Right kidney (tissue), 1 donor: ENCODE results near the gene CCM2L.
A peak's percentile ranks its signal among the peaks of the same experiment; 100 is the strongest.

Experiments used
- DNase-seq: peaks from one replicate; pipeline ENCODE4 v3.0.0-alpha.2; 2016

CCM2L gene

DNA sequence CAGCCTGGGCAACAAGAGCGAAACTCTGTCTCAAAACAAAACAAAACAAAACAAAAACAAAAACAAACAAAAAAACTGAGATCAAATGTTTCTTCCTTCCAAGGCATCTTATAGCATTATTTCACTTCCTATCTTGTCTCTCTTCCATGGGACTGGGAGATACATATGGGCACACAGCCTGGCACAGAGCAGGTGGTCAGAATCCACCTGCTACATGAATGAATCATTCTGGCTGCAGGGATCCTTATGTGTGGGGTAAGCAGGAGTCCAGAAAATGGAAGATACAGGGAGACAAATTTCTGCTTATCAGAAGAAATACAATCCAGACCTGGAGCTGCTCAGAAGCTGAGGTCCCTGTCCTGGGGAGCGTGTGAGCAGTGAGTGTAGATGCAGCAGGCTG is 18.2 kb upstream of the CCM2L start:
- DNase-seq, result no peak

DNA sequence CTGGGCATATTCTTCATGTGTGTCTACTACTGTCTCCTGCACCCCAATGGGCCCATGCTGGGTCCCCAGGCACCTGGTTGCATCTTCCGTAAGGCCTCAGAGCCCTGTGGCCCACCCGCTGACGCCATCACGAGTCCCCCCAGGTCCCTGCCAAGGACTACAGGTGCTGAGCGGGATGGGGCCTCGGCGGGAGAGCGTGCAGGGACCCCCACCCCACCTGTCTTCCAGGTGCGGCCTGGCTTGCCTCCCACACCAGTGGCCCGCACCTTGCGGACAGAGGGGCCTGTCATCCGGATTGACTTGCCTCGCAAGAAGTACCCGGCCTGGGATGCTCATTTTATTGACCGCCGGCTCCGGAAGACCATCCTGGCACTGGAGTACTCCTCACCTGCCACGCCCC is 13.2 kb upstream of the CCM2L start:
- no peak for DNase-seq

DNA sequence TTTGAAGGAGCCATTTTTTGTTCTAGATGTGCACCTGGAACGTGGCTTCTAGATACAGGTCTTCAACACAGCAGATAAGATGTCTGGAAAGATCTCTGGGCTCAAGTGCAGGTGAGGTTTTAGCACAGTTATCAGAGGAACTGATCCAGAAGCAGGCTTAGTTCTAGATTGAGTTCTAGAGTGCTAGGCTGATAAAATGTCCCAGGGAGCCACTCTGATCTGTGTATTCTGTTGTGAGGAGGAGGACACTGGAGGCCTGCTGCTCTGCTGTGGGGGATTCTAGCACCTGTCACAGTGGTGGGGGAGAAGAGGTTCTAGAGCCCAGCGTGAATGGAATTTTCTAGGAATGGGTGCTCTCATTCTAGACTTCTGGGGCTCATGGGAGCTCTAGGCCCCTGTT is 12.0 kb upstream of the CCM2L start:
- no peak for DNase-seq

DNA sequence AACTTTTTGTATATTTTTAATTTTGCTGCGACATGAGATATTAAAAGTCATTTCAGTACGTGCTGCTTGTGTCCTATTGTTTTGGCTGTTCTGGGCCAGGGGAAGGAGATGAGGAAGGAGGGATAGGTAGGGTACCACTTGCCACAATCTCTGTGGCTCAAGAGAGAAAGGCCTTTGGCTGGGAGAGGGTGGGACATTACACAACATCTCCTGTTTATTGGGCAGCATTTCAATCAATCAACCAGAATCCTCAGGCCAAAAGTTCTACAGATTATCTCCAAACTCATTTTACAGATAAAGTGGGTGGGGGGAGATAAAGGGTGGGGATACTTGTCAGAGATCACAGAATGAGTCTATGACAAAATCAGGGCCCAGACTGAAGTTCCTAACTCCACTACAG is 6.9 kb upstream of the CCM2L start:
- no peak for DNase-seq

DNA sequence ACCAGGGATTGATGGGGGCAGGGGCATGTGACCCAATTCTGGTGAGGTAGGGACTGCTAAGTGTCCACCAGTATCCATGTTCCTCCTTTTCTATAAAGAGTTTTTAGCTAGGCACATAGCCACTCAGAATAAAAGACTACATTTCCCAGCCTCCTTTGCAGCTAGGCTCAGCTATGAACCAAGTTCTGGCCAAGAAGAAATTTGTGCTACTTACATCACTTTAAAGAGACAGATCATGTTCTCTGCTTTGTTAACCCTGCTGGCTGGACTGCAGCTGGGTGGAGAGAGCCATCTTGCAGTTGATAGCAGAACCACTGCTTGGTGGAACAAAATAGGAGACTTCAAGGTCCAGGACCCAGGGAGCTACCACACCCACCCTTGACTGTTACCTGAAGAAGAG is 5.3 kb upstream of the CCM2L start:
- no peak for DNase-seq

DNA sequence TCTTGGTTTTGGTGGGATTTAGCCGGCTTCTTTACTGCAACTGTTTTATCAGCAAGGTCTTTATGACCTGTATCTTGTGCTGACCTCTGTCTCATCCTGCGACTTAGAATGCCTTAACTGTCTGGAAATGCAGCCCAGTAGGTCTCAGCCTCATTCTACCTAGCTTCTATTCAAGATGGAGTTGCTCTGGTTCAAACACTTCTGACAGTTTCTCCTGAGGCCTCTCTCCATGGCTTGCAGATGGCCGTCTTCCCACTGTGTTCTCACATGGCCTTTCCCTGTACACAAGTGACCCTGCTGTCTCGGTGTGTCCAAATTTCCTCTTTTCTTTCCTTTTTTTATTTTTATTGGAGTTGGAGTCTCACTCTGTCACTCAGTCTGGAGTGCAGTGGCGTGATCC is 4.2 kb upstream of the CCM2L start:
- DNase-seq, result no peak

DNA sequence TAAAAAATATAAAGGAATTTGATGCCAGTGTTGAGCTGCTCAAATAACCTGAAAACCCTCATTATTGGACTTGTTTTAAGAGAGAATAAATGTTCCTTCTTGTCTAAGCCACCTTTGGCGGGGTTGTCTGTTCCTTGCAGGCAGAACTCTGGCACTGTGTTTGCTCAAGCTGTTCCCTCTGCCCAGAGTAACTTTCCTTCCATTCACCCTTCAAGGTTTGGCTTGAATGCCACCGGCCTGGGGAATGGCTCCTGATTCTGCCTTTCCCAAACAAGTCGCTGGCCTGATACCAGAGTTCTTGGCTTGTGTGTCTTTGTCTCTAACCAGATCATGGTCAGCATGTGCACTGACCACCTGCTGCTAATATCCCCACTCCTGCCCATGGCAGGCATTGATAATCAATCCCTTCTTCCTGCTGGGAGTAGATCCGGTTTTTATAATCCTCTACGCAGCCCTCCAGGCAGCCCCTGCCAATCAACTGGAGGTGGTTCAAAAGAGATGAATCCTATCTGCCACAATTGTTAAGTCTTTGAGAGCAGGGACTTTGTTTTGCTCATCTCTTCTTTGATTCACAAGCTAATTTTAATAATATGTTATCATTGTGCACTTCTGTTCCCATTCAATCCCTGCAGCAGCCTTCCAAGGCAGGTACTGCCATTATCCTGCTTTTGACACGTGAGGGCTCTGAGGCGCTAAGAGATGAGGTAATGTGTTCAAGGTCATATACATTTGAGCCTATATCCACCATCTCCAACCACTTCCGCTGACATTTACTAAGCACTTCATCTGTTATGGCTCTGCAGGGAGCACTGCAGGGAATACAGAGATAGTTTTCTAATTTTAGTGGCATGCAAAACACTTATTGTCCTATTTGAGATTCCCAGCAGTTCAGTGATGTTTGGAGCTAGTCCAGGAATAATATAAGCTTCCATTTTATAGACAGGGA is 3.1 kb upstream of the CCM2L start:
- no peak for DNase-seq

DNA sequence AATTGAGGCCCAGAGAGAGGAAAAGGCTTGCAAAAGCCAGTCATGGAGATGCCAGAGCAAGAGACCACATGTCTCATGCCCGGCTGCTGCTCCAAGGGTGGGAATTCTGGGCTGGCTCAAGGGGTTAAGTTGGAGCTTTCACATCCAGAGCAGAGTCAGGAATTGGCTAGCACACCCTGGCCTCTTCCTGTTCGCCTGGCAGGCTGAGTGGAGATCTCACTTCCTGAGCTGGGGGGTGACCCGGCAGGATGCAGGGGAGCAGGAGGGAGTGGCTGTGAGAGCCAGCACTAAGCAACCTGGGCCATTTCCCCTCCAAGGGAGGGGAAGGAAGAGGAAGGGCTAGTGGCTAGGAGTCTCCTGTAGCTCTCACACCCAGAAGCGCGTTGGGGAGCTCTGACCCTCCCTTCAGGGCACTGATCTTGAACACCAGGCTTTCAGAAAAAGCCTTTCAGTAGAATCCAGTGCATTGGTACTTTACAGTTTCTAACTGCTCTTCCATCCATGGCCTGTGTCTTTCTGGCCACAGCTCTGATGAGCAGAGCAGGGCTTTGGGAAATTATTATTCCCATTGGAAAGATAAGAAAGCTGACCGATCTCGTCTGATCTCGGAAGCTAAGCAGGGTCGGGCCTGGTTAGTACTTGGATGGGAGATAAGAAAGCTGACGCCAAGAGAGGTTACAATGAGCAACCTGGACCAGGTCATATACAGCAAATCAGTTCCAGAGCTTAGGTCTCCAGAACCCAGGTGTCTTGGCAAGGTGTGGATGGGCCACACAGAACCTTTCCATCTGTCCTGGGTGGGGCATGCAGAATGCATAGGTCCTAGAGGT is 2.2 kb upstream of the CCM2L start:
- no peak for DNase-seq

DNA sequence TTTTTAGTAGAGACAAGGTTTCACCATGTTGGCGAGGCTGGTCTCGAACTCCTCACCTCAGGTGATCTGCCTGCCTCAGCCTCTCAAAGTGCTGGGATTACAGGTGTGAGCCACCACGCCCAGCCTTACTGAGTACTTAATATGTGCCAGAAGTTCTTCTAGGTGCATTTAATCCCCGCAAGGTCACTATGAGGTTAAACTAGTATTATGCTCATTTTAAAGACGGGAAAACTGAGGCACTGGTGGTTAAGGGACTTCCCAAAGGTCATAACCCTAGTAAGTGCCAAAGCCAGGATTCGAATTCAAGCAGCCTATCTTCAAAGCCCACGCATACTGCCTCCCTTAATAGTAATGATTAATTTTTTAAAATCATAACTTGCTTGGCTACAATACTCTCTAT is 674 bp upstream of the CCM2L start:
- no peak for DNase-seq

DNA sequence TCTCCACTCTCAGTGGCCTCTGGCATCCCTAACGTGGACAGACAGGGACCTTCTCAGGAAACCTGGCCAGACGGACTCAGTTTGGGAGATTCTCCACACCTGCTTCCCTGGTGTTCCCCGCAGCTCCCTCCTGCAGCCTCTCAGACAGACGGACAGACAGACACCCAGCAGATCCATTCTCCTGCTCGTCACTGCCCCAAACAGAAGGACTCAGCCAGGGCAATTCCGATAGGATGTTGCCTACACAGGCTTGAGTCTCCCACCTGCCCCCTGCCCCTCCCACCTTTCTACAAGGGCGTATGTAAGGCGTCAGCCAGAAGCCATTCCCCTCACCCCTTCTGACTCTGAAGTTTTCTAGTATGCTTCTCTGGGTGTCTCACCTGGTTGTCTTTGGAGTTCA is 428 bp downstream of the CCM2L start:
- DNase-seq, result no peak

DNA sequence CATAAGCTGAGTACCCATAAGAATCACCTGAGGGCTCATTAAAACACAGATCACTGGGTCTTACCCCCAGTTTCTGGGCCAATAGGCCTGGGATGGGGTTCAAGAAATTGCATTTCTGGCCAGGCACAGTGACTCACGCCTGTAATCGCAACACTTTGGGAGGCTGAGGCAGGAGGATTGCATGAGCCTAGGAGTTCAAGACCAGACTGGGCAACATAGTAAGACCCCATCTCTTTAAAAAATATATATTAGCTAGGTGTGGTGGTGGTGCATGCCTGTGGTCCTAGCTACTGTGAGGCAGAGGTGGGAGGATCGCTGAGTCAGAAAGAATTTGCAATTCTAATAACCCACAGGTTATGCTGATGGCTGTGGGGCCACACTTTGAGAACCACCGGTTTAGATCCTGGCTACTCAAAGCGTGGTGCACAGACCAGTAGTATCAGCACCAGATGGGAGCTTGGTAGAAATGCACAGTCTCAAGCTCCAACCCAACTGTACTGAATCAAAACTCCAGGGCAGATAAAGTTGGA is 2.0 kb downstream of the CCM2L start:
- DNase-seq, result no peak

DNA sequence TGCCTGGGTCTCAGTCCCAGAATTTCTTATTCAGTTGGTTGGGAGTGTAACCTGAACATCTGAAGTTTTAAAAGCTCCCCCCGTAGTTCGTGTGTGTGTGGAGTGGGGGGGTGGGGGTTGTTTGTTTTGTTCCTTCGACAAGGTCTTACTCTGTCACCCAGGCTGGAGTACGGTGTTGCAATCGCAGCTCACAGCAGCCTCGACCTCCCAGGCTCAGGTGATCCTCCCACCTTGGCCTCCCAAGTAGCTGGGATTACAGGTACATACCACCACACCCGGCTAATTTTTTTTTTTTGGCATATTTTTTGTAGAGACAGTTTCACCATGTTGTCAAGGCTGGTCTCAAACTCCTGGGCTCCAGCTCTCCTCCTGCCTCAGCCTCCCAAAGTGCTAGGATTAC is 3.1 kb downstream of the CCM2L start:
- DNase-seq, result no peak

DNA sequence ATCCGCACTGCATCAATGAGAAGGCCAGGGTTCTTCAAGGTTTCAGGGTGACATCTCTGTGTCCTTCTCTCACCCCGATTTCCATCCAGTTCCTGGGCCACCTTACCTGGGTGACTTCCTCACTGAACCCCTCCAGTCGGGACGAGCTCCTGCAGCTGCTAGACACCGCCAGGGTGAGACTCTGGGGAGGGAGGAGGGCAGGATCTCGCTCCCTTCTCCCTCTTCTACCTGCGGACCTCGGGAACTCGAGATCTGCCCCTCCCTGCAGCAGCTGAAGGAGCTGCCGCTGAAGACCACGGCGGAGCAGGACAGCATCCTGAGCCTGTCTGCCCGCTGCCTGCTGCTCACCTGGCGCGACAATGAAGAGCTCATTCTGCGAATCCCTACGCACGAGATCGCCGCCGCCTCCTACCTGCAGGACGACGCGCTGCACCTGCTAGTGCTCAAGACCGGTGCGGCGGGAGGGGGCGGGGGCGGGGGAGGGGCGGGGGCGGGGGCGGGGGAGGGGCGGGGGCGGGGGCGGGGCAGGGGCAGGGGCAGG is 7.5 kb downstream of the CCM2L start:
- peak; percentile 47 for DNase-seq

DNA sequence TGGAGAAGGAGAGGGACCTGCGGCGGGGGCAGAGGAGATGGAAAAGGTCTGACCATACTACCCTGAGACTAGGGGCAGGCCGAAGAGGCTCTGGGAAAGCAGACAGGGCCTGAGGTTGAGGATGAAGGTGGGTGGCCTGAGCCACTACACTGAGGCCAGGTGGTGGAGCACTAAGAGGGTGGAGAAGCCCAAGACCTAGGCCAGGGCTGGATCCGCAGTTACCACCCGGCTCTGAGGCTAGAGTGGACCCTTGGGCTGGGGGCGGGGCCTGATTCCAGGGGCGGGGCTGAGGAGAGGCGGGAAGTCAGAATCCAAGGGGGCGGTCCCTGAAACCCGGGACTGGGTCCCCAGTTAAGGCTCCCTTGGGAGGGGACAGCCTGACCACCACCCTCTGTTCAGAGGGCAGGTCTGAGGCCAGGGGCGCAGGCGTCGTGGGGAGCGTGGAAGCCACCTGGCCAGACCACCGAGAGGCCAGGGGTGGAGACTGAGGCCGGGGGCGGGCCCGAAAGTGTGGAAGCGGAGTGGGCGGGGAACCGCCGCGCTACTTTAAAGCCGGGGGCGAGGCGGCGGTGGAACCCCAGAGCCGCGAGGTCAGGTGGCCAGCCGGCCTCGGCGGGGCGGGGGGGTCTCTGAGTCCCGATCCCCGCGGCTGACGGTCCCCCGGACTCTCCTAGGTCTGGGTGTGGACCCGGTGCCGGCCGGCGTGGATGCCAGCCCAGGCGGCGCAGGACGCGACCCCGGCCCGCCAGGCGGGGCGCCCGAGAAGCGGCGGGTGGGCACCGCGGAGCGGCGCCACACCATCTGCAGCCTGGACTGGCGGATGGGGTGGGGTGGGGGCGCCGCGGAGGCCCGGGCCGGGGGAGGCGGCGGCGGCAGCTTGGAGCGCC is 8.3 kb downstream of the CCM2L start:
- peak; percentile 92 for DNase-seq

DNA sequence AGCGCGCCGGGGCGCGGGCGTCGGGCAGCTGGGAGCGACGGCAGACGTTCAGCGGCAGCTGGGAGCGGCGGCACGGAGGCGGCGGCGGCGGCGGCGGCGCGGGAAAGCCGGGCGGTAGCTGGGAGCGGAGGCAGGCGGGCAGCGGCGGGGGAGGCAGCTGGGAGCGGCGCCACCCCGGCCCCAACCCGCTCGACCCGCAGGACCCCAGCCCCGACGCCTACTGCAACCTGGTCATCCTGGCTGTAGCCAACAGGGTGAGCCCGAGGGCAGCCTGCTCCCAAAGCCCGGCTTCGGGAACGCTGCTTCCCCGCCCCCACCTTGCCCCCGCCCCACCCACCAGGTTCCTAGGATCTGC is 8.9 kb downstream of the CCM2L start:
- no peak for DNase-seq

DNA sequence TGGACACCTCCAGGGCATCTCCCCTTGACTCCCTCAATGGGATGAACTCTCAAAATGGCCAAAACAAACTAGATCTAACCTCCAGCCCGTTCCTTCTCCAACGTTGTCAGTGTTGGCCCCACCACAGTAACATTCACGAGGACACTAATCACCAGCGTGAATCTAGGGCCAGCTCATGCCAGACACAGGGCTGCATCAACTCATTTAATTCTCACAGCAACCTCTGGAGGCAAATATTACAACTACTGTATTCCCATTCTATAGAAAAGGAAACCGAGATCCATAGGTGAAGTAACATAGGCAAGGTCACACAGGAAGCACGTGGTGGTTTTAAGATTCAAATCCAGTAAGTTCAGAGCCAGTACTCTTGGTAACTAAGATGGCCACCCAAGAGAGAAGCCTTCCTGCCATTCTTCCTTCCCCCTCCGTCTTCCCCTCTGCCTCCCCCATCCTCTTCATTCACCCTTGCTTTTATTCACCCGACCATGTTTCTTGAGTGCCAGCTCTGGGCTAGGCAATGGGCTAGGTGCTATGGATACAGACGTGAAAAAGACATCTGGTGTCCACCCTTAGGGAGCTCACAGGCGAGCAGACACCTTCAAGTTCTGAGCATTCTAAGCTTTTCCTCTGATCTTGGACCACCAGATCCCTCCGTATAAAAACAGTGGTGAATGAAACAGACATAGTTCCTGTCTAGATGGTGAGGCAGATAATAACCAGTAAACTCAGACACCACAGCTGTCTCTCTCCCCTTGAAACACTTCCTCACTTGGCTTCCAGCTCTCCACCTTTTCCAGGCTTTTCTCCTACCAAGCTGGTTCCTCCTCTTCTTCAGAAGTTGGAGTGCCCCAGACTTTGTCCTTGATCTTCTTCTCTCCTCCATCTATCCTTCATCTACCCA is 9.6 kb downstream of the CCM2L start:
- DNase-seq, result no peak

DNA sequence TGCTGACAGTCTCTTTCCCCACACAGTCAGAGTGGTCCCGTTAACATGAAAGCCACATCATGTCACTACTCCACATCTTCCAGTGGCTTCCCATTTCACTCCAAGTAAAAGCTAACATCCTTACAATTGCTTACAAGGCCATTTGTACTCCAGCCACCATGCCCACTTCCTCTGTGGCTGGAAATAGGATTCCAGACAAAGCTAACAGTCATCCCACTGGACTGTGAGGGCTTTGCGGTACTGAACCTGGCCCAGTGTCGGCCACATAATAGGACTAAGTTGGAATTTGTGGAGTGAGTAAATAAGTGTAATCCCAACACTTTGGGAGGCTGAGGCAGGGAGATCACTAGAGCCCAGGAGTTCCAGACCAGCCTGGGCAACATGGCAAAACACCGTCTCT is 10.9 kb downstream of the CCM2L start:
- no peak for DNase-seq

DNA sequence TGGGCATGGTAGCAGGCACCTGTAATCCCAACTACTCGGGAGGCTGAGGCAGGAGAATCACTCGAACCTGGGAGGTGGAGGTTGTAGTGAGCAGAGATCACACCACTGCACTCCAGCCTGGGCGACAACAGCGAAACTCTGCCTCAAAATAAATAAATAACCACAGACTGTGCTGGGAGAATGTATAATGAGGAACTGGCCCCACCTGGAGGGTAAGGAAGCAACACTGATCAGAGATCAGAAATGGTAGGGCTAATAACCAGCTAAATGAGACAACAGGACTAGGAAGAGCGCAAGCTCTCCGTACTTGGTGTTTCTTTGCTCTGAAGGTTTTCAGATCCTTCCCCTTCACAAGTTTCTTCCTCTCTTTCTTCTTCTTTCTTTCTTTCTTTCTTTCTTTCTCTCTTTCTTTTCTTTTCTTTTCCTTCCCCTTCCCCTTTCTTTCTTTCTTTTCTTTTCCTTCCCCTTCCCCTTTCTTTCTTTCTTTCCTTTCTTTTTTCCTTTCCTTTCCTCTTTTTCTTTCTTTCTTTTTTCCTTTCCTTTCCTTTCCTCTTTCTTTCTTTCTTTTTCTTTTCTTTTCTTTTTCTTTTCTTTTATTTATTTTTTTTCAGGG is 14.6 kb downstream of the CCM2L start:
- no peak for DNase-seq

DNA sequence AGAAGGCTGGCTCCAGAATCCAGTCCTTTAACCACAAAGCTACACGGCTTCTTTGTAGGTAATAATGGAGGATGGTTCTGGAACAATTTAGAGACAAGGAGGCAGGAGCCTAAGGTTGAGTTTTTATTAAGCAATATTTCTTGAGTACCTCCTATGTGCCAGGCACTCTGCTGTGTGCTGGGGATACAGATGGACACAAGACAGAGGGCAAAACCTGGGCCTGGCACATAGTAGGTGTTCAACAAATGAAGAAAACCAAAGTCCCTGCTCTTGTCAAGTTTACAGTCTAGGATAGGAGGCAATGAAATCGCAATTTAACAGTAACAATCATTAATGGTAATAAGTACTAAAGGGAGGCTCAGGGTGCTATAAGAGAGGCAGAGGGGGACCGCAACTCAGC is 17.4 kb downstream of the CCM2L start:
- no peak for DNase-seq

DNA sequence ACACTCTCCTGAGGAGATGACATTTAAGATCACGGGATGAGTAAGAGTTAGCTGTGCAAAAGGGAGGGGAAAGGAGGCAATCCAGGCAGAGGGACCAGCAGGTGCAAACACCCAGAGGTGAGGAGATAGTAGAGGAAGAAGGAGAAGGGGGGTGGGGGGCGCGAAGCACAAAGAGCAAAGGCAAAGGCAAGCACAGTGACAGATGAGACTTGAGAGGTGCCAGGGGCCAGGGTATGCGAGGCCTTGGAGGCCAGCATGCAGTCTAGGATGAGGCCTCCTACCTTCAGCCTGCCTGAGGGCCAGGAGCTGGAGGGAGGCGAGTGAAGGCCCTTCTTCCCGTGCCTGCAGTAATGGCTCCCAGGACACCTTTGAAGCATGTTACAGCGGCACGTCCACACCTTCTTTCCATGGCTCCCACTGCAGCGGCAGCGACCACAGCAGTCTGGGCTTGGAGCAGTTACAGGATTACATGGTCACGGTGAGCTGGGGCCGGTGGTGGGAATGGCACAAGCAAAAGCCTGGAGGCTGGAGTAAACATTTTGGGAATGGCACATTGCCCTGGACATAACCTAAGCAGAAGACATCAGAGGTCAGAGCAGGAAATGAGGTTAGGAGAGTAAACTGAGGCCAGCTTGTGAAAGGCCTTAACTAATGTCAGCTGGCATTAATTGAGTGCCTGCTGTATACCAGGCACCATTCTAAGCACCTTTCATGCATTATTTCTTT is 18.6 kb downstream of the CCM2L start:
- peak; percentile 48 for DNase-seq
